GM19452 (cell line): ENCODE measurements around the gene TMEM267.
"Not testable (repeated sequence)": the region's sequence is repeated elsewhere in the genome, so short reads cannot be mapped to it uniquely, and the experiment has no call there.

Experiments used
- ATAC-seq: cut with Tn5 transposase; IDR thresholded peaks from one replicate; pipeline ENCODE4 v1.9.1; 2021; ENCODE audit not compliant: unreplicated experiment

Gene TMEM267, protein sequence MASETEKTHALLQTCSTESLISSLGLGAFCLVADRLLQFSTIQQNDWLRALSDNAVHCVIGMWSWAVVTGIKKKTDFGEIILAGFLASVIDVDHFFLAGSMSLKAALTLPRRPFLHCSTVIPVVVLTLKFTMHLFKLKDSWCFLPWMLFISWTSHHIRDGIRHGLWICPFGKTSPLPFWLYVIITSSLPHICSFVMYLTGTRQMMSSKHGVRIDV

GRCh38 chr5:43483298-43484105 lies at the start of gene TMEM267:
Gene TMEM267, minus strand, starts transcription at chr5:43483865. Its CDS starts 29,896 bp downstream, at chr5:43453969.
- ATAC-seq = peak; percentile 87

- ATAC-seq = no peak
Measured at GRCh38 chr5:43530648-43531047, 47.0 kb upstream of the TMEM267 start.

GRCh38 chr5:43523662-43524072 lies 40.0 kb upstream of the TMEM267 start:
- no peak for ATAC-seq

GRCh38 chr5:43520615-43521014 lies 37.0 kb upstream of the TMEM267 start:
- ATAC-seq = no peak

DNA sequence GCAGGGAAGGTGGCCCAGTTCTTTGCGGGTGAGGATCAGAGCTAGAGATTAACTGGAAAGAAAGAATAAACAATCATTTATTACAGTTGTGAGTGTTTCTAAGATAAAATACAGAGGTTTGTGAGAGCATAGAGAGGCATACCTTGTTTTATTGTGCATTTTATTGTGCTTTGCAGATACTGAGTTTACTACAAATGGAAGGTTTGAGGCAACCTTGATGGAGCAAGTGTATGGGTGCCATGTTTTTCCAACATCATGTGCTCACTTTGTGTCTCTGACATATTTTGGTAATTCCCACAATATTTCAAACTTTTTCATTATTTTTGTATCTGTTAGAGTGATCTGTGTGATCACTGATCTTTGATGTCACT lies 32.0 kb upstream of the TMEM267 start:
- no peak for ATAC-seq

DNA sequence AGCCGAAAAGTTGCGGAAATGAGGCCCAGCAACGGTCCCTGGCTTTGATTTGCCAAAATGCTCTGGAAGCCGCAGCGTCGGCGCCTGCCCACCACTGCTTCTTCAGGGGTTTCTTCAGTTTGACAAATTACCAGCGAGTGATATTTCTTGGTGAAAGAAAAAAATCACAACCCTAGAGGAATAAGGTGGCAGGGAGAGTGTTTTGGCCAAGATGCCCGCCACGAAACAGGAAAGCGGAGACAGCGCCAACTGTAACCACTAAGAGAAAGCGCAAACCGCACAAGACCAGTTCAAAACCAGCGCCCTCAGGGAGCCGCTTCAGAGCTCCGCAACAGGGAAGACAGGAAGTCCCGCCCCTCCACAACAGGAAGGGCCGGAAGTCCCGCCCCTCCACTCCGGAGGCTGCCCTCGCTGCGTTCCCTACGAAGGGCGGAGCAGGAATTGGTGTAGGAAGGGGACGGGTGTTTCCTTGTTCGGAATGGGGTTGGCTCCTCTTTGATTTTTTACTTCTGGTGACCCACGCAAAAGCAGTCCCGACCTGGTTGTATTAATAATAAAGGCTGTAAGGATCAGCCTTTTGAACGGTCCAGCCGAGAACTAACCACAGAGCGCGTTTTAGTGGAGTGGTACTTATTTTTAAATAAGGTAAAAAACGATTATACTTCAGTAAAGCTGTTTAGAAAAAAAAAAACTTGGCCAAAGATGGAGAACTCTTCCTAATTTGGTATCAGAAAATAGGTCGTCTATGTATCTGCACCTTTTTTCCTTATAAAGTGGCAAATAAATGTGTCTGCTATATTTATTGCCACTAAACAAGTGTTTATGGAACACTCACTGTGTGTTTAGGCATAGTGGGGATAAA lies 31.4 kb upstream of the TMEM267 start, which contains the start of gene C5orf34:
TSS of gene C5orf34 (minus strand) at position 333 of the 862 bp plus-strand sequence. CDS start 5,809 bp downstream, outside the sequence.
- peak; percentile 98 for ATAC-seq

DNA sequence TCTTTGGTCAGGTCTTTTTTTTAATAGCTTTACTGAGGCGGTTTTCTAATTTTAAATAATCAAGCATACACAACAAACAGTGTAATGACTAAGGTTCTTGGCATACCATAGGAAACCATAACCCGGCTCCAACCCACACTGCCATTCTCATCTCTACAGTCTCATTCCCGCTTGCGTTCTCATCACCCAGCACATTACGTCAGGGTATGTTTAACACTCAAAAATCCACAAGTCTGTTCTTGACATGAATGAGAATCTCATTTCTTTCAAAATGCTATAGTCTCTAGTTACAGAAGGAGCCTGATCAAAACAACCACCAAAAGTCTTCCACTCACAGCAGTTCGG lies 30.8 kb upstream of the TMEM267 start:
- ATAC-seq = peak; percentile 33

DNA sequence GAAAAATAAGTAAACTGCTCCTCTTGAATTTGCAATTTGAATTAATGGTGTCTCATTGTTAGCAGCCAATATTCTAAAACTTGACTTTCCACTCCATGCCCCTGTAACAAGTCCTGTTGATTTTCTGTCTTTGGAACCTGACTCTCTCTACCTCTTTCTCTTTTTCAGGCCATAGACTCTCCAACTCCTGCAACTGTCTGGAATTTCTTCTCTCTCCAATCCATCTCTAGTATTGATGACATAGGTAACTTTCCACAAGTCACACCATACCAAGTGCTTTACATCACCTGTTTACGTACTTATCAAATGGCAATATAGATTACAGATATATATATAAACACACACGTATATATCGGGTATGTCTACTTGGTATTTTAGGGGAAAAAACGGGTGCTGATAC lies 30.4 kb upstream of the TMEM267 start:
- ATAC-seq = no peak

- not testable (repeated sequence) for ATAC-seq
Measured at GRCh38 chr5:43511062-43511461, 27.4 kb upstream of the TMEM267 start.

GRCh38 chr5:43498581-43498980 lies 14.9 kb upstream of the TMEM267 start:
- ATAC-seq = no peak

DNA sequence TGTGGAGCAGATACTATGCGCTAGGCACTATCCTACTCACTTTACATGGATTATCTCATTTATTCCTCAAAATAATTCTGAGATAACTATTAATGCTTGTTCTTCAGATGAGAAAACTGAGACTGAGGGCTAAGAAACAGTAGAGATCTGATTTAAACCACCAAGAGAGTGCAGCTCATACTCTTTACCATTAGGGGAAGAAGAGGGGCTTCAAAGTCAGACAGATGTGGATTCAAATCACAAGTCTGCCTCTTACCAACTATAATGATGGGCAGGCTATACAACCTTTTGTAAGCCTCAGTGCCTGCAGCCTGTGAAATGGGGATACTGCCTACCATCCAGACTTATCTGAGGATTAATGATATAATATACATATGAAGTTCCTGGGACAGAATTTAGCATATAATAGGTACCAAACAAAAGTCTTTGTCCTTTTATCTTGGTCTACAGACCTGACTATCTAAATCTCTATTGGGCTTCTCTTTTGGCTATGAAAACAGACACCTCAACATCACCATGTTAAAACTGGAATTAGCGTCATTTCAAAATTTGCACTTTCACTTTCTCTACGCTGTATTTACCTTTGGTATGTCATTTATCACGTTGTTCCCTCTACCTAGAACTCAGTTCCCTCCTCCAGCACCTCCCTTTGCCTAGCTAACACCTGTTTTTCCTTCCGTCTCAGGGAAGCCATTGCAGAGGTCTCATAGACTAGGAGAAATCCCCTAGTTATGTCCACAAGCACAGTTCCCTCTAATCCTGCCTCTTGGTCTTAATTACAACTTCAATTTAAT lies 13.8 kb upstream of the TMEM267 start:
- ATAC-seq = no peak

- ATAC-seq = no peak
Measured at GRCh38 chr5:43491326-43491725, 7.7 kb upstream of the TMEM267 start.

GRCh38 chr5:43486353-43486752 lies 2.7 kb upstream of the TMEM267 start:
- ATAC-seq = no peak

- ATAC-seq = no peak
Measured at GRCh38 chr5:43485406-43485805, 1.7 kb upstream of the TMEM267 start.

GRCh38 chr5:43484106-43484849 lies 613 bp upstream of the TMEM267 start:
- ATAC-seq = peak; percentile 69

DNA sequence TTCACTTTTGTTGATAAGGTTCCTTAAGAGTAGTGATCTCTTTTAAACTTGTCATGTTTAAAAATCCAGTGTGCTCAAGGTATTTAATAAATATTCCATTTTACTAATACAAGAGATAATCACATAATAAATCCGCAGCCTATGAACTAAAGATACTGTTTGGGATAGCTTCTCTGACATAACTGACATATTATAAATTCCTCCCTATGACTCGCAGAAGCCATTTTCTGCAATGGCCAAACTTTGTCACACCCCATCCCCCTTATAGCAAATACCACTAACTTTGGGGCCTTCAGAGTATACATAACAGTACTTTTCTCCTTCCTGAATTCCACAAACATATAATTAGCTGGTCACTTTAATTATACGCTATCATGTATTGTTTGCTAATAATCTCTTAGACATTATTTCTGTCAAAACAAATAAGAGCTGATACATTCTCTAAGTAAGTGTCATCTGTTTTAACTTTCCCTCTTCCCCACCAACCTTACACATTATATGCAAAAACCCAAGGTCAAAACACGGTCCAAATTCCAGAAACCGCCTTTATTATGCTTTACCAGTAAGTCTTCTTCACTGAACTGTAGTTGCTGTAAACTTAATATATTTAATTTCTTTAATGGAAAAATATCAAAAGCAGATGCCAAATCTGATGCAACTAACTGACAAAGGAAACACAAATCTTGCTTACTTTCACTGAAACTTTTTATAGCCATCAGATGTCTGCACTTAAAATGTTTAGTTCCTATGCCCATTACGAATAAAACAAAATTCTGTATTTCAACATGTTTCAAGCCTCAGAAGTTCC lies 971 bp downstream of the TMEM267 start:
- ATAC-seq = no peak

DNA sequence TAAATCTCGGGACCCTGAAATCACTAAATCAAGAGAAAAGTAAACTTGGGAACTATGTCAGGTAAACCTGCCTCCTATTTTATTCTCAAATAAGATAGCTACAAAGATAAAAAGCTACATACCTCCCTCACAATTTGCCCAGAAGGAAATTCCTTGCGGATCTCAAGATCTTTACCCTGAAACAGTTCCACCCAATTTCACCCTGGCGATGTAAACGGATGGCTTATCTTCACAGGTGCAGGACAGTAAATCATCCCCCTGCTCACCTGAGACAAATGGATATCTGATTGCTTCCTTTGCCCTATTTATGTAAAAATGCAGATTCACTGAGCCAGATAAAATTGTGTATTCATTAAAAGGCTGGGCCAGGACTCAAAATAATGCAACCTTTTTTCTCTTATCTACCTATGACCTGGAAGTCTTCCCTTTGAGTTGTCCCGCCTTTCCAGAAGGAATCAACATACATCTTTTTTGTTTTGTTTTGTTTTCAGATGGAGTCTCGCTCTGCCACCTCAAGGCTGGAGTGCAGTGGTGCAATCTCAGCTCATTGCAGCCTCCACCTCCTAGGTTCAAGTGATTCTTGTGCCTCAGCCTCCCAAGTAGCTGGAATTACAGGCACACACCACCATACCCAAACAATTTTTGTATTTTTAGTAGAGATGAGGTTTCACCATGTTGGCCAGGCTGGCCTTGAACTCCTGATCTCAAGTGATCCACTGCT lies 13.8 kb downstream of the TMEM267 start:
- no peak for ATAC-seq

DNA sequence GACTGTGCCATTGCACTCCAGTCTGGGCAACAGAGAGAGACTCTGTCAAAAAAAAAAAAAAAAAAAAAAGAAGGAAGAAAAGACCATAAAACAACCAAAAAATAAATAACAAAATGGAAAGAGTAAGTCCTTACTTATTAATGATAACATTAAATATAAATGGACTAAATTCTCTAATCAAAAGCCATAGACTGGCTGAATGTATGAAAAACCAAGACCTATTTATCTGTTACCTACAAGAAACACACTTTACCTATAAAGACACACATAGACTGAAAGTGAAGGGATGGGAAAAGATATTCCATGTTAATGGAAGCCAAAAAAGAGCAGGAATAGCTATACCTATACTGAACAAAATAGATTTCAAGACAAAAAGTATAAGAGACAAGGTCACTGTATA lies 16.6 kb downstream of the TMEM267 start:
- no peak for ATAC-seq

DNA sequence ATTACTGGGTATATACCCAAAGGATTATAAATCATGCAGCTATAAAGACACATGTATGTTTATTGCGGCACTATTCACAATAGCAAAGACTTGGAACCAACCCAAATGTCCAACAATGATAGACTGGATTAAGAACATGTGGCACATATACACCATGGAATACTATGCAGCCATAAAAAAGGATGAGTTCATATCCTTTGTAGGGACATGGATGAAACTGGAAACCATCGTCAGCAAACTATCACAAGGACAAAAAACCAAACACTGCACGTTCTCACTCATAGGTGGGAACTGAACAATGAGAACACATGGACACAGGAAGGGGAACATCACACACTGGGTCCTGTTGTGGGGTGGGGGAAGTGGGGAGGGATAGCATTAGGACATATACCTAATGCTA lies 18.2 kb downstream of the TMEM267 start:
- not testable (repeated sequence) for ATAC-seq
